K562 (cell line): ENCODE results near the gene THSD8. TPM values are rescaled to one million over a fixed set of nuclear protein-coding genes. Genes with fewer than 3 reads are reported as not detected.

Experiments
- ATAC-seq: fragments of 200-7000 bp; cut with Tn5 transposase; 3 replicates; pipeline ENCODE4 v1.9.1; 2020; ENCODE audit warnings: moderate library complexity
- BruUV-seq: library from RNA; stranded (reverse); fragments of 400-500 nt; replicated peaks from 2 replicates; lab custom pipeline; 2021; lab: Mats Ljungman, UMichigan
- CTCF ChIA-PET: fragments of 300-600 bp; formaldehyde crosslinking; extraction: SDS; loops from one replicate; lab custom pipeline; 2021; ENCODE audit warnings: low intra/inter-chr PET ratio; lab: Yijun Ruan, JAX
- POLR2A ChIA-PET: fragments of 300-600, 350-650 bp; sonication (Branson Sonifier 250); formaldehyde crosslinking; extraction: SDS; loops from one replicate; lab custom pipeline; 2021; ENCODE audit warnings: antibody characterized with exemption, inconsistent platforms; lab: Yijun Ruan, JAX
- DNase-seq, 4 experiments: peaks; one replicate each; pipeline versions ENCODE4 v3.0.0 to v3.0.0-alpha.2; 2011 to 2018; ENCODE audit warnings: low spot score in 3 of 4, mixed read lengths in 3 of 4; ENCODE audit errors: extremely low read depth in 1 of 4
- FAIRE-seq: peaks from 2 replicates; lab custom pipeline; 2011; peaks lifted over from hg19 to GRCh38; lab: Jason Lieb, UNC
- H2AFZ ChIP-seq: 2 replicates; pipeline ENCODE4 v1.6.0; 2011; ENCODE audit warnings: low read depth, low read length, control low read depth, inconsistent platforms
- H3K27ac ChIP-seq: fragments of 200-600 bp; 3 replicates; pipeline ENCODE4 v1.8.0; 2011; ENCODE audit warnings: low read depth, mild to moderate bottlenecking, control low read depth, inconsistent platforms, low read length, moderate library complexity, mixed read lengths; ENCODE audit errors: extremely low read depth
- H3K27me3 ChIP-seq, 2 experiments: fragments of 300-600 bp in 1 of 2; 2 replicates in 1 of 2; 3 replicates in 1 of 2; pipeline versions ENCODE4 v1.6.0 to v1.8.0; 2011; ENCODE audit warnings: inconsistent platforms in 2 of 2, low read length in 2 of 2, mild to moderate bottlenecking in 1 of 2, mixed read lengths in 1 of 2, moderate library complexity in 1 of 2; ENCODE audit not compliant: control insufficient read depth in 2 of 2, insufficient read depth in 2 of 2
- H3K36me3 ChIP-seq: fragments of 300-600 bp; 3 replicates; pipeline ENCODE4 v1.8.0; 2011; ENCODE audit warnings: mild to moderate bottlenecking, low read length, inconsistent platforms; ENCODE audit not compliant: control insufficient read depth, insufficient read depth
- H3K4me1 ChIP-seq, 2 experiments: fragments of 200-600 bp in 1 of 2; replicated peaks in 1 of 2; 2 replicates in 1 of 2; 3 replicates in 1 of 2; pipeline versions ENCODE4 v1.5.1 to v1.8.0; 2011; ENCODE audit warnings: inconsistent platforms in 2 of 2, low read length in 2 of 2, mild to moderate bottlenecking in 1 of 2, mixed read lengths in 1 of 2, moderate library complexity in 1 of 2; ENCODE audit not compliant: control insufficient read depth in 2 of 2, insufficient read depth in 2 of 2
- H3K4me2 ChIP-seq: 2 replicates; pipeline ENCODE4 v1.6.1; 2011; ENCODE audit warnings: low read length, control low read depth, inconsistent platforms, mixed read lengths; ENCODE audit not compliant: insufficient read depth
- H3K4me3 ChIP-seq: fragments of 200-600 bp; sonication (generic), shearing (Covaris generic); 2 replicates; pipeline ENCODE4 v1.5.1; 2016; ENCODE audit warnings: control low read depth, inconsistent platforms
- H3K79me2 ChIP-seq: fragments of 200-600 bp; 3 replicates; pipeline ENCODE4 v1.8.0; 2011; ENCODE audit warnings: low read length, inconsistent platforms; ENCODE audit not compliant: control insufficient read depth, insufficient read depth
- H3K9ac ChIP-seq, 2 experiments: 2 replicates each; pipeline versions ENCODE4 v1.6.0 to v1.6.1; 2011; ENCODE audit warnings: low read depth in 2 of 2, low read length in 2 of 2, control low read depth in 1 of 2, inconsistent platforms in 1 of 2, mild to moderate bottlenecking in 1 of 2, mixed read lengths in 1 of 2; ENCODE audit not compliant: insufficient read depth in 1 of 2
- H3K9me1 ChIP-seq: one replicate; pipeline ENCODE4 v1.6.0; 2011; ENCODE audit warnings: inconsistent platforms, mild to moderate bottlenecking, low read length, moderate library complexity; ENCODE audit not compliant: control insufficient read depth, insufficient read depth
- H3K9me3 ChIP-seq: replicated peaks from 2 replicates; pipeline ENCODE4 v1.5.1; 2011; ENCODE audit warnings: low read depth, low read length, inconsistent platforms; ENCODE audit not compliant: control insufficient read depth, insufficient read depth
- H4K20me1 ChIP-seq: replicated peaks from 2 replicates; pipeline ENCODE4 v1.6.1; 2011; ENCODE audit warnings: low read length, inconsistent platforms, mixed read lengths; ENCODE audit not compliant: control insufficient read depth, insufficient read depth
- CXXC5 ChIP-seq: fragments of 250-450 bp; sonication (Bioruptor Pico); IDR thresholded peaks from 2 replicates; pipeline ENCODE4 v1.8.0; 2022; ENCODE audit warnings: inconsistent platforms, mild to moderate bottlenecking, moderate library complexity
- DPF2 ChIP-seq: fragments of 450-650 bp; IDR thresholded peaks from 2 replicates; pipeline ENCODE4 v1.6.1; 2016
- EWSR1 ChIP-seq: fragments of 450-650 bp; IDR thresholded peaks from 2 replicates; pipeline ENCODE4 v1.6.1; 2018; ENCODE audit warnings: borderline replicate concordance, mild to moderate bottlenecking, low read depth, moderate library complexity; ENCODE audit not compliant: partially characterized antibody
- FOXM1 ChIP-seq, 2 experiments: fragments of 450-650 bp in 1 of 2; sonication (generic) in 1 of 2; formaldehyde crosslinking in 1 of 2; IDR thresholded peaks; 2 replicates each; pipeline versions ENCODE4 v1.6.1 to v1.9.0; 2017 to 2022; ENCODE audit warnings: low read depth in 2 of 2, mild to moderate bottlenecking in 2 of 2, missing genetic modification reagents in 1 of 2, moderate library complexity in 1 of 2
- KDM4B ChIP-seq, 2 experiments: fragments of 450-650 bp in 1 of 2; sonication (generic) in 1 of 2; IDR thresholded peaks; 2 replicates each; pipeline ENCODE4 v1.6.1; 2016 to 2017; ENCODE audit warnings: borderline replicate concordance in 2 of 2, antibody characterized with exemption in 1 of 2, low read depth in 1 of 2, mild to moderate bottlenecking in 1 of 2
- PHF21A ChIP-seq: fragments of 450-650 bp; IDR thresholded peaks from 2 replicates; pipeline ENCODE4 v1.6.1; 2017; ENCODE audit warnings: low read depth, borderline replicate concordance
- POLR2A ChIP-seq: fragments of 450-650 bp; conservative IDR thresholded peaks from 2 replicates; pipeline ENCODE4 v1.6.1; 2016
- PRMT5 ChIP-seq: sonication (generic); formaldehyde crosslinking; IDR thresholded peaks from 2 replicates; pipeline ENCODE4 v1.5.0; 2020; ENCODE audit warnings: missing genetic modification reagents
- RCOR1 ChIP-seq, 2 experiments: IDR thresholded peaks; 2 replicates each; pipeline ENCODE4 v1.6.1; 2012; ENCODE audit warnings: low read depth in 2 of 2, low read length in 2 of 2, borderline replicate concordance in 1 of 2, improper control_type of control experiment in 1 of 2
- SMARCA5 ChIP-seq: fragments of 450-650 bp; IDR thresholded peaks from 2 replicates; pipeline ENCODE4 v1.6.1; 2016
- SMARCE1 ChIP-seq: fragments of 450-650 bp; IDR thresholded peaks from 2 replicates; pipeline ENCODE4 v1.7.1; 2016; ENCODE audit warnings: mild to moderate bottlenecking
- TCF7L2 ChIP-seq: fragments of 150-350 bp; IDR thresholded peaks from 2 replicates; pipeline ENCODE4 v1.6.1; 2016; ENCODE audit warnings: low read depth, mild to moderate bottlenecking, low read length, moderate library complexity
- TRIM24 ChIP-seq, 2 experiments: fragments of 450-650 bp; IDR thresholded peaks; 2 replicates each; pipeline ENCODE4 v1.6.1; 2016
- ZFP91 ChIP-seq: sonication (generic); formaldehyde crosslinking; IDR thresholded peaks from 2 replicates; pipeline ENCODE4 v1.8.0; 2022; ENCODE audit warnings: mild to moderate bottlenecking, missing genetic modification reagents
- ZKSCAN8 ChIP-seq: fragments of 200-800 bp; sonication (Bioruptor generic); IDR thresholded peaks from 2 replicates; pipeline ENCODE4 v1.6.1; 2016; ENCODE audit warnings: missing genetic modification characterization, missing compliant biosample characterization
- WGBS: fragments of 100-300 bp; shearing (Covaris generic); methylation state at CpG from one replicate; pipeline ENCODE4 v1.1.6; 2016; ENCODE audit warnings: low coverage, mixed read lengths; ENCODE audit not compliant: insufficient coverage; ENCODE audit errors: missing lambda C conversion rate; 5-methylcytosine and 5-hydroxymethylcytosine counted together
- in situ Hi-C: fragments of 300-500 bp; cut with MboI; formaldehyde crosslinking; loops from 4 replicates; pipeline ENCODE4 v1.15.0; 2018; ENCODE audit warnings: inconsistent platforms, mixed read lengths
- intact Hi-C: fragments of 100-400 bp; cut with micrococcal nuclease; formaldehyde crosslinking; loops from 2 replicates; pipeline ENCODE4 v1.14.2; 2022
- polyA plus RNA-seq, 8 experiments: library from polyadenylated mRNA; depleted of rRNA in 4 of 8; stranded (reverse) in 5 of 8; unstranded in 3 of 8; fragments of >200 nt; fragmentation: Nextera tagmentation in 2 of 8; fragmentation: Illumina TruSeq in 1 of 8; extraction: Ambion mirVana in 2 of 8; extraction: Trizol in 1 of 8; gene quantifications; 2 replicates each; pipeline versions ENCODE4 v1.2.1 to v1.2.3, GENCODE V29; 2011 to 2014; ENCODE audit warnings: inconsistent platforms in 1 of 8, missing spikeins in 1 of 8
- total RNA-seq, 7 experiments: library from RNA; depleted of rRNA in 6 of 7; stranded (reverse); fragments of >200 nt in 6 of 7; fragmentation: Illumina TruSeq in 2 of 7; extraction: Trizol in 2 of 7; gene quantifications; 2 replicates each; pipeline versions ENCODE4 v1.2.1 to v1.2.3, GENCODE V29; 2011 to 2021; ENCODE audit warnings: low replicate concordance in 1 of 7
- TF ChIP-seq, protein P1 (sequence below): fragments of 450-650 bp; IDR thresholded peaks from 2 replicates; pipeline ENCODE4 v1.6.1; 2018; ENCODE audit not compliant: partially characterized antibody

Gene THSD8
- total and polyA plus RNA-seq, 9 of the 15 experiments (the other 6 are each of a cell fraction or from before 2014, with no cell fraction given): 8.4 to 42.4 (median 19.9) TPM; not detected in 2

DNA sequence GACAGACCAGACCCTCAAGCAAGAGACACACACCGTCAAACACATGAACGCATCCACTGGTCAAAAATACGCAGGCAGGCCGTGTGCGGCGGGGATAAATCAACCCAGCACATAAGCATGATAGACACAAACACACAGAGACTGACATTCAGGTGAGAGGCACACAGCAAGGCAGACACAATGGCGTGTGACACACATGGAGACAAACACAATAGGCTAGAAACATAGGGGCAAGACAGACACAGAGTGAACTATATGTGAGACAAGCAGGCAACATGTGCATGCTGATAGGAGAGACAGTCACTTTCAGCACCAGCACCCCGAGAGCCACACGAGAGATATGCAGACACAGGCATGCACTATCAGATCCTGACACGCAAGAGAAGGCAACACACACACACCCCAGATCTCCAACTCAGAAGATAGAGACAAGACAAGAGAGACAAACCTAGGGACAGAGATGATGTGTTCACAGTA is 17.4 kb upstream of the THSD8 start:
- Histone ChIP-seq H4K20me1 (no peaks in the 10 kb centered on the region), H3K27me3 (no peaks in the 10 kb centered on the region), H3K36me3 (no peaks in the 10 kb centered on the region), H3K9me3 (no peaks in the 10 kb centered on the region), H3K79me2 (peaks cover 4% of the 10 kb centered on the region; the same call in 1 of the 3 replicates), H3K27ac (peak overlapping the region; percentile 97), H3K4me1 (peaks cover 69 to 71% of the 10 kb centered on the region in 2 experiments), H3K9me1 (no peaks in the 10 kb centered on the region), H3K4me2 (peak overlapping the region; percentile 95), H3K9ac (peak overlapping the region; percentile 73 to 74), H3K4me3 (no peak overlapping the region; the same call in 1 of the 2 replicates), H2AFZ (peak overlapping the region; percentile 82)
- ChIA-PET POLR2A (no interaction called here), CTCF (interaction anchor here (0.6 kb wide), 1 partner anchor 177 kb away, joined by 4 read pairs; no protein-coding TSS in a partner anchor)
- in situ Hi-C loops (no loop called here), intact Hi-C loops (no loop called here)
- FAIRE-seq: peak; percentile 98
- ATAC-seq: peak; percentile 70
- 5% methylated on average over 10 of the region's 10 CpGs for WGBS
- DNase-seq: peak; percentile 62 to 91 (median 76)
- no TSS peak for BruUV-seq
- TF ChIP-seq TCF7L2 (no peak), EWSR1 (no peak), PHF21A (no peak), PRMT5 (no peak), KDM4B (IDR thresholded peaks at IDR 0.05; ENCODE audit: borderline replicate concordance in 2 of 2, low read depth in 1 of 2) (no peak), POLR2A (0 out of 2 replicates have a peak, but pooled peaks have one; percentile 30), DPF2 (peak; percentile 97), FOXM1 (IDR thresholded peaks at IDR 0.05; ENCODE audit: low read depth) (peak; percentile 78), FOXM1 (CRISPR knock-in tag; IDR thresholded peaks at IDR 0.05; ENCODE audit: low read depth) (no peak), TRIM24 (IDR thresholded peaks at IDR 0.05) (peak; percentile 82 to 91), ZKSCAN8 (no peak), CXXC5 (CRISPR knock-in tag) (peak; percentile 77), ZFP91 (CRISPR knock-in tag) (no peak), SMARCA5 (peak; percentile 86; the same call in 1 of the 2 replicates), SMARCE1 (peak; percentile 91), RCOR1 (IDR thresholded peaks at IDR 0.05; ENCODE audit: borderline replicate concordance in 1 of 2, low read depth in 2 of 2, low read length in 2 of 2) (peak in 1 of 2 experiments; percentile 80; a peak in 2 of 4 replicates)
- TF ChIP-seq, protein P1, sequence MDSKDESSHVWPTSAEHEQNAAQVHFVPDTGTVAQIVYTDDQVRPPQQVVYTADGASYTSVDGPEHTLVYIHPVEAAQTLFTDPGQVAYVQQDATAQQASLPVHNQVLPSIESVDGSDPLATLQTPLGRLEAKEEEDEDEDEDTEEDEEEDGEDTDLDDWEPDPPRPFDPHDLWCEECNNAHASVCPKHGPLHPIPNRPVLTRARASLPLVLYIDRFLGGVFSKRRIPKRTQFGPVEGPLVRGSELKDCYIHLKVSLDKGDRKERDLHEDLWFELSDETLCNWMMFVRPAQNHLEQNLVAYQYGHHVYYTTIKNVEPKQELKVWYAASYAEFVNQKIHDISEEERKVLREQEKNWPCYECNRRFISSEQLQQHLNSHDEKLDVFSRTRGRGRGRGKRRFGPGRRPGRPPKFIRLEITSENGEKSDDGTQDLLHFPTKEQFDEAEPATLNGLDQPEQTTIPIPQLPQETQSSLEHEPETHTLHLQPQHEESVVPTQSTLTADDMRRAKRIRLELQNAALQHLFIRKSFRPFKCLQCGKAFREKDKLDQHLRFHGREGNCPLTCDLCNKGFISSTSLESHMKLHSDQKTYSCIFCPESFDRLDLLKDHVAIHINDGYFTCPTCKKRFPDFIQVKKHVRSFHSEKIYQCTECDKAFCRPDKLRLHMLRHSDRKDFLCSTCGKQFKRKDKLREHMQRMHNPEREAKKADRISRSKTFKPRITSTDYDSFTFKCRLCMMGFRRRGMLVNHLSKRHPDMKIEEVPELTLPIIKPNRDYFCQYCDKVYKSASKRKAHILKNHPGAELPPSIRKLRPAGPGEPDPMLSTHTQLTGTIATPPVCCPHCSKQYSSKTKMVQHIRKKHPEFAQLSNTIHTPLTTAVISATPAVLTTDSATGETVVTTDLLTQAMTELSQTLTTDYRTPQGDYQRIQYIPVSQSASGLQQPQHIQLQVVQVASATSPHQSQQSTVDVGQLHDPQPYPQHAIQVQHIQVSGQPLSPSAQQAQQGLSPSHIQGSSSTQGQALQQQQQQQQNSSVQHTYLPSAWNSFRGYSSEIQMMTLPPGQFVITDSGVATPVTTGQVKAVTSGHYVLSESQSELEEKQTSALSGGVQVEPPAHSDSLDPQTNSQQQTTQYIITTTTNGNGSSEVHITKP: peak; percentile 39
